22Rv1 (cell line): Measurements from ENCODE around the gene OLFML3.

Experiments used
- H3K27ac ChIP-seq: fragments of 450-650 bp; 2 replicates; pipeline ENCODE4 v1.5.1; 2017
- CTCF ChIP-seq: fragments of 450-650 bp; IDR thresholded peaks from 2 replicates; pipeline ENCODE4 v1.5.1; 2017; ENCODE audit warnings: mild to moderate bottlenecking
- ZFX ChIP-seq: fragments of 450-650 bp; IDR thresholded peaks from 2 replicates; pipeline ENCODE4 v1.6.1; 2017; ENCODE audit warnings: antibody characterized with exemption, borderline replicate concordance

OLFML3 gene

GRCh38 chr1:113993072-113993471, 13.8 kb downstream of the OLFML3 start:
- TF ChIP-seq ZFX = no peak
- no peak for TF ChIP-seq CTCF
- H3K27ac ChIP-seq = no peak overlapping the region

- H3K27ac ChIP-seq = no peak overlapping the region
- TF ChIP-seq ZFX = no peak
- no peak for TF ChIP-seq CTCF
Measured at GRCh38 chr1:113993766-113994165, 14.5 kb downstream of the OLFML3 start.

- TF ChIP-seq CTCF (no peak), ZFX (no peak)
- no peak overlapping the region for H3K27ac ChIP-seq
Measured at GRCh38 chr1:113995382-113995781, 16.1 kb downstream of the OLFML3 start.

GRCh38 chr1:113998361-113998760, 19.1 kb downstream of the OLFML3 start:
- H3K27ac ChIP-seq = no peak overlapping the region
- TF ChIP-seq ZFX = no peak
- TF ChIP-seq CTCF = no peak

- H3K27ac ChIP-seq = no peak overlapping the region
- no peak for TF ChIP-seq ZFX
- TF ChIP-seq CTCF = no peak
Measured at GRCh38 chr1:113999233-113999632, 20.0 kb downstream of the OLFML3 start.

- no peak overlapping the region for H3K27ac ChIP-seq
- TF ChIP-seq ZFX (no peak), CTCF (no peak)
Measured at GRCh38 chr1:113999799-114000198, 20.5 kb downstream of the OLFML3 start.

- TF ChIP-seq ZFX (no peak), CTCF (no peak)
- no peak overlapping the region for H3K27ac ChIP-seq
Measured at GRCh38 chr1:114000406-114000805, 21.1 kb downstream of the OLFML3 start.
